HG02885 (cell line): ENCODE measurements around the gene TLK1.
A peak's percentile ranks its signal among the peaks of the same experiment; 100 is the strongest.
"Not testable (repeated sequence)": the region's sequence is repeated elsewhere in the genome, so short reads cannot be mapped to it uniquely, and the experiment has no call there.

Experiments used
- ATAC-seq: cut with Tn5 transposase; IDR thresholded peaks from one replicate; pipeline ENCODE4 v1.9.1; 2021; ENCODE audit warnings: mild to moderate bottlenecking; ENCODE audit not compliant: unreplicated experiment, poor library complexity

TLK1 gene

DNA sequence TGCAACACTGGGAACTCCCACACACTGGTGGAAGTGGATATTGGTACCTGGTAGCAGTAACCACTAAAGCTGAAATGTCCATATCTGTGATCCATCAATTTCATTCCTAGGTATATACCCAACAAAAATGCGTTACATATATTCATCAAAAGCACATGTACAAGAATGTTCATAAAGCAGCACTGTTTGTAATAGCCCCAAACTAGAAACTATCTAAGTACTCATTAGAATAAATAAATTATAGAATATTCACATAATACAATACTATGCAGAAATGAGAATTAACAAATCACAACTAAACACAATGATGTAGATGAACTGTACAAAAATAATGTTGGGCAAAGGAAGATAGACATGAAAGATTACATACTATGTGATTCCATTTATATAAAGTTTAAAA lies 11.1 kb upstream of the TLK1 start:
- no peak for ATAC-seq

DNA sequence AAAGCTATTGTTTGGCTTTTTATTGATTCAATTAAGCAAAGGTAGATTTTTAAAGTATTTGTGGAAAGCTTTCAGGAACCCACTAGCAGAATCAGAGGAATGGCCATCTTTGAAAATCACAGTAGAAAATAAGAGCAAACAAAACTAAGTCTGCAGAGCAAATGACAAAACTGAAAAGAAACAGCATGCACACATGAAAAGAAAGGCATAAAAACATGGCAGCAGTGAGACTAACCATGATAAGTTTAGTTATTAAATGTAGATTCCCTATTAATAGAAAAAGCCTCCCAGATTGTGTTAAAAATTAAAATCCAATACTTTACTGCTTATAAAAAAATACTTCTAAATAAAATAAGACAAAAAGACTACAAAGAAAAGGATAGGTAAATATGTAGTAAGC lies 9.1 kb upstream of the TLK1 start:
- no peak for ATAC-seq

DNA sequence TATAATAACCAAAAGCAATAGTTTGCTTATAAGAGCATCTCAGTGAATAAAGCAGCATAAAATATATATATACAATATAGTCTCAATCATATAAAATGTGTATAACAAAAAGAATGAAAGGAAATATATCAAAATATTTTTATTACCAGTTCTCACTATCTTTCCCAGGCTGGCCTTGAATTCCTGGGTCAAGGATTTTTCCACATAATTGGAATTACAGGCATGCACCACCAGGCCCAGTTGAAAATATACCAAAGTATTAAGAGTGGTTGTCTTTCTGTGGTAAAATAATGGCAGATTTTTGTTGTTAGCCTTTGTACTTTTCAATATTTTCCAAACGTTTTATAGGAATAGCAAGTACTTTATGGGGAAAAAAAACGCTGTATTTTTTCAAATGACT lies 8.6 kb upstream of the TLK1 start:
- ATAC-seq = no peak

DNA sequence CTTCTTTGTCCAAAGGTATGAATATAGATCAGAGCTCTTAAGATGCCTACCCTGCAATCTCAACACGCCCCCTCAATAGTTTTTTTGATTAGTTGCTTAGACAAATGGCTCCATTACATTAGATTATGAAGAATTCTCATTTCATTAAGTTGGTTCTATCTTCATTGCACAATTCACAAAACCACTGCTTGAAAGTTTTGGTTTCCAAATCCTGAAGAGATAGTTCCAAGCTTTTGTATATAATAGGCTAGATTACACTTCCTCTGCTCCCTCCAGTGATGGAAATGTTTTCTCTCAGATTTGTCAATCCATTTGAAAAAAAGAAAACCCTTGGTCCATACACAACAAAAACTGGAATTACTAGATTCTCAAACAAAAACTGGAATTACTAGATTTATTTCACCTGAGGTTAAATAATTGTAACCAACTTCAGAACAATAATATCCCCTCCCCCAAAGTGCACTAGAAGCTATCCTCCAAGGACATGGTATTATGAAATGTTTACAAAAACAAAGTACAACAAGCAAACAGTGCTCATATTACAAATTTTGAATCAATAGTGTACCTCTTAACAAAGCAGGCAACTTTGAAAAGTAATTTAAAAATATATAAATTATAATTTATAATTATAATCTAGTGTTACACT lies 6.8 kb upstream of the TLK1 start:
- ATAC-seq = no peak

DNA sequence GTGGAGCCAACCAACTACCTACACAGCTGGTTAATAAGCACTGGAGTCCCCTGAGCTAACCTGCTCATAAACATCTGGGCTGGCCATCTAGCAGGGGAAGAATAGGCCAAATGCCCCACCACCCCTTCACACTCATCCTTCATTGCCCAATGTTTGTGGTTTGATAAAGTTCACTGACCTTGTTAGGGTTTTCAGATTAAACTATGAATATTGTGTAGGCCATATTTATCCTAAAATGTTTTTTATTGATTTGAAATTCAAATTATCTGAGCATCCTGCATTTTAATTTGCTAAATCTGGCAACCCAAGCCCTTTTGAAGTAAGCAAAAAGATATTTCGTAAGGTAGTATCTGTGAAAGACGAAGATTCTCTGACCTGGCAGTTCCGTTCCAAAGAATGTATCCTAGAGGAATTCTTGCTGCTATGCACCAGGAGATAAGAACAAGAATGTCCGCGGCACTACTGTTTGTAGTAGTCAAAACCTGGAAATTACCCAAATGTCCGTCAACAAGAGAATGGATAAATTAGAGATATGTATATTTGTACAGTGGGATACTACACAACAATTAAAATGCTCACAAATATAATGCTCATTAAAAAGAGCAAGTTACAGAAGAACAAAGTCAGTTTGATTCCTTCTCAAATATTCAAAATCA lies 5.8 kb upstream of the TLK1 start:
- ATAC-seq = no peak

DNA sequence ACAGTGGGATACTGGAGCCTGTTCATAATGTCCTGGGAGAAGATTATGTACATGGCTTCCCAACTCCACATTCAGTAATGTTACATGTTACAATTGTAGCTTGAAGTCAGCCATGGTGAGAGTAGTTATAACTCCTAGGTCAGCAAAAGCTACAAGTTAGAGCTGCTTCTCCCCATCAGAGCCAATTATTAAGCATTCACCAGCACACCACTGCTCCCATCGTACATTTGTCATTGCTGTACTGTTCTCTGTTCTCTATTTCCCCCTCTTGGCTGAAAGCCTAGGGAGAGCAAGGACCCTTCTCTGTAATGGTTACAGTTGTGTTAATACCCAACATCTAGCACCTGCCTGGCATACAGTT lies 5.3 kb upstream of the TLK1 start:
- ATAC-seq = no peak

DNA sequence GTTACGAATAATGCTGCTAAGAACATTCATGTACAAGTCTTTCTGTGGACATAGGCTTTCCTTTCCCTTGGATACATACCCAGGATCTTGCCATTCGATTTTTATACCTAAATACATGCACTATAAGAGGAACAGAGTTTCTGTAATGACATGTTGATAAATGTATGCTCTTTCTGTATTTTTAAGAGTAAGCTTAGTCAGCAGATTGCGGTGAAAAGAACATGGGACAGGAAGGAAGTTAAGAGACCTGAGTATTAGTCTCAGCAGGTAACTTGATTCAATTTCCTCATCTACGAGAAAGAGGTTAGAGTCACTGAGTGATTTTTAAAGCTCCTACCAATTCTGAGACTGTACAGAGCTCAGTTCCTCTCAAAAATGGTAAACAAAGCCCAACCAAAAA lies 2.6 kb upstream of the TLK1 start:
- ATAC-seq = no peak

DNA sequence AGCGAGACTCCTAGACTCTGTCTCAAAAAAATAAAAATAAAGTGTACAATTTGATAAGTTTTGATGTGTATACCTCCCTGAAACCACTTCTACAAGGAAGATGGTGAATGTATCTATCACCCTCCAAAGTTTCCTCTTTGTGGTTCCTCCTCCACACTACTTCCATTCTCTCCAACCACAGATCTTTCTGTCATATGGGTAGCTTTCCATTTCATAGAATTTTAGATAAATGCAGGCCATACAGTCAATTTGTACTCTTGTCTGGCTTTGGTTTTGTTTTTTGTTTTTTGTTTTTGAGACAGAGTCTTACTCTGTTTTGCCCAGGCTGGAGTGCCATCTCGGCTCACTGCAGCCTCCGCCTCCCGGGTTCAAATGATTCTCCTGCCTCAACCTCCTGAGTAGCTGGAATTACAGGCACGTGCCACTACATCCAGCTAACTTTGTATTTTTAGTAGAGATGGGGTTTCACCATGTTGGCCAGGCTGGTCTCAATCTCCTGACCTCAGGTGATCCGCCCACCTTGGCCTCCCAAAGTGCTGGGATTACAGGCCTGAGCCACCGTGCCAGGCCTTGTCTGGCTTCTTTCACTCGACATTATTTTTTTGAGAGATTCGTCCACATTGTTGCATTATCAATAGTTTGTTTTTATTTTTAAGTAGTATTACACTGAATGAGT lies 2.0 kb upstream of the TLK1 start:
- ATAC-seq = not testable (repeated sequence)

DNA sequence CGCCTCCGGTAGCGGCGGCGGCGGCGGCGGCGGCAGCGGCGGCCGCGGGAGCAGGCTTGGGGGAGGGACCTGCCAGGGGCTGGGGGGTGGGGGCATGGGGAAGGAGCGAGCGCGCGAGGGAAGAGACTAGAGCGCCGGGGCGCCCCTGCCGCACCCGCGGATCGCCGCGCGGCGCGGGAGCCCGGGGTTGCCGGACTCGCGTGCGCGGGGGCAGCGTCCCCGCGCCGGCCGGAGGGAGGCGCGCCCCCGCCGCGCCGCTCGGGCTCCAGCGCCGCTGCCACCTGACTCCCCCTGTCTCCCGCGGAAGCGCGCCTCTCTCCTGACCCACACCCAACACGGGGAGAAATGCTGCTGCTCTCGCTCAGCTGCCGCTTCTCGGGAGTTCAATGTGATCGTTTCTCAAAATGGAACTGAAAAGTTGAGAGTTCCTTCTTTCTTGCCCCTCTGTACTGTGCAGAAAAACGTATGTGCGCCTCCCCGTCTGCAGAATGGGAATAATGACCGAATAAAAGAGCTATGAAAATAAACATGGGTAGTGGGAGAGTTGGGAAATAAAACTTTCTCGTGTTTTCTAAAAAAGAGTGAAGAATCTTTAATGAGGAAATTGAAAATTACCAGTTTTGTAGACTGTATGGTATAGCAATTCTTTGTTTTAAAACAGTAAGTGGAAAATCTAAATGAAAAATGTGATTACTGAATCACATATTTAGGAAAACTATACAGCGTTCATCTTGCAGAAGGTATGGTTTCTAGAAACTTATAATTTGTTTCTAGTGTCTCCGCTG lies 455 bp upstream of the TLK1 start:
- ATAC-seq = peak; percentile 64

DNA sequence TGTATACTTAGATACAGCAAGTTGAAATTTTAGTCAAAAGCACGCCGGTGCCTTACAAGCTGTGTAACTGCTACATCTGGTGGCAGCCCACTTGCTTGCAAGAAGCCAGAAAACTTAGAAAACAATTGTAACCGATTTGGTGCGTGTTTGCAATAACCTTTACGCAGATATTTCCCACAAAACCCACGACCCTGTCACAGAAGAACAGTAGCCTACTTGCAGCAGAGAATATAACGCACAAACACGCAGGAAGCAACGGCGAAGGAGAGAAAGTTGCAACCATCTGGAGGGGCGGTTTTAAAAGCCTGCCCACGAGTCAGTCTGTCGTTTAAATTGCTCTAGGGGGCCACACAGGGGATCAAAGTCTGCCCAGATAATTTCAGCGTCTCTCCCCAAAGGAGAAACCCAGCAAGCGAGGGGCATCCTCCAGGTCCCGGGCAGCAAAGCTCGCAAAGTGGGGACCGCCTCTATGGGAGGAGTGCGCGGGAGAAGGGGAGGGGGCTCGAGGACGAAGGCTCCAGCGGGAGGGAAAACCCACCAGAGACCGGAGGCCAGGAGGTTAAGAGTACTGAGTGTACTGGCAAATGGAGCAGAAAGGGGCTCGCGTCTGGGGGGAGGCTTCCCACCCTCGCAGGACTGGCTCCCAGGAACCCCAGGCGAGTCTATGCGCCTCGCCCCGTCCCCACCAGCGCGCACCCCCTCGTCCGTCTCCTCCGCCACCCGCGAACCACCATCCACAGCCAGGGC lies 1.1 kb downstream of the TLK1 start:
- peak; percentile 7 for ATAC-seq

DNA sequence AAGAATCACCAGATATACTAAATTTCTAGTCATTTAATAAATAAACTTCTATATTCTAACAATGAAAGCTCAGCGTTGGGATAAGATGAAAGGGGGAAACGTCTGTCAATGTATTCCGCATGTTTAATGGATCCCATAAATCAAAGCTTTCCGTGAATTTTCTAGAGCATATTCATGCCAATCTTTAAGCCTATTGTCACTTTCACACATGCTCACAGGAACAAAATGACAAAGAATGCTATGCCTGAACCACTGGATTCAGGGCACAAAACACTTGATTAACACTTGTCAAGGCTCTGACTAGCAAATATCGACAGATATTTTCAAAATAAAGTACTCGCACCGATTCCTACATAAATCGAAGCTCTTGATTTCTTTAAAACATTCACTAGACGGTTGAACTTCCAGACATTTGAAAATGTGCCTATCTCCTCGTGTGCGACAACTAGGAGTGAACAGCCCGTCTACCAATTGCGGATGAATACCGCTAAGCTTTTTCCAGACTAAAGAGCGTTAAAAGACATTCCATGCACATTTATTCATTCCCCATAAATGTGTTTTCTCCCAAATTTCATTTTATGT lies 1.8 kb downstream of the TLK1 start:
- ATAC-seq = no peak

DNA sequence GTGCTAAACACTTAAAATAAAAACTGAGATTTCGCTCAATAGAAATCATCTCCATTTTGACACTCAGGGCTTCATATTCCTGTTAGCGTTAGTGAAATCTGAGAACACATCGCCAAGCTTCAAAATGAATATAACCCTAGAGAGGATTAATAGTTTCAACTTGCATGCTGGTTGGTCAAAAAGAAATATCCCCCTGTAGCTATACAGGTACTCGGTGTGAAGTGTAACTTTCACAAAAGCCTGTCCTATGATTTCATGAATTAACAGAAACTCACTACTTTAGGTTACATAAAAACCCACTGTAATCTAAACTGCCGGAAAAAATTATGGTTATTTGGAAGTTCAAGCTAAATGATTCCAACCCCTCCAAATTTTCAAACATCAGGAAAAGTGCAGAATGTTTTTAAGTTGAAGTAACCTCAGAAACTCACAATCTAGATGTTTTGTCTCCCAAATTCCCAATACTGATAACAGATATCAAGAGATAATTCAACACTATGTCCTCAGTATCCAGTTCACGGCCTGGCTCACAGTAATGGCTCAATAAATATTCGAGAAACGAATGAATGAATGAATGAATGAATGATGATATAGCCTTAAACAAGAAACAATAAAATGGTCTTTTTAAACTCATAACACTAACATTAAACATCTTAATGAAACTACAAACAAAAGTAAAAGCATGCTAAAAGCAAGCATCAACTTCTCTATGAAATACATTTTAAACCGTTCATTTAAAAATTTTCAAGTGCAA lies 2.5 kb downstream of the TLK1 start:
- no peak for ATAC-seq

DNA sequence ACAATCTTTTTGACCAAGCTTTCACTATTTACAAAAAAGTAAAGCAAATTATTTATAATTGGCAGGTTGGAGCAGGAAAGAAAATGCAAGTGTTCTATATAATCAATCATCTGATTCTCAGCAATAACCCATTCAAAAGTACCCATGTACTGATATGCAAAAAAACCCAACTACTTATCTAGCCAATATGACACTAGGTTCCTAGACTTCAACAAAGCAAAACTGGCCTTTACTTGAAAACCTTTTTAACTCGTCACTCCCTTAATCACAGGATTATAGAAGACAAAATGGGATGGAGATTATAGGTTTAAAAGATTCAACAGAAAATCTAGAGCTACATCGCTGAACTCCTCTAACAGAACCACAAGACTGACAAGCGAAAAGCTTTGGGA lies 3.6 kb downstream of the TLK1 start:
- no peak for ATAC-seq

DNA sequence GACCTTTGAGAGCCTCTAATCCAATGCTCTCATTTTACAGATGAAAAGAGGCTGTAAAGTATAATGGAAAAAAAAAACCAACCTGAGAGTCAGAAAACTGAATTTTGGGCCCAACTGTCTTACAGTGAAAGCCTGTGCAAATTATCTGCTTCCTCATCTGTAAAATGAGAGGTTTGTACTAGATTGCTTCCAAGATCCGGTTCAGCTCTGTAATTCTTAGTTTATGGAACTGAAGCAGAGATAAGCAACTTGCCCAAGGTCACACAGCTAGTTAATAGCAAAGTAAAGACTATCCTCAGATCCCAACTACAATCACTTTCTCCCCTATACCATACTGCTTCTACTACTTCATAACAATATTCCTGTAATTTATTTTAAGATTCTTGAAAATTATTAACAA lies 6.3 kb downstream of the TLK1 start:
- no peak for ATAC-seq

DNA sequence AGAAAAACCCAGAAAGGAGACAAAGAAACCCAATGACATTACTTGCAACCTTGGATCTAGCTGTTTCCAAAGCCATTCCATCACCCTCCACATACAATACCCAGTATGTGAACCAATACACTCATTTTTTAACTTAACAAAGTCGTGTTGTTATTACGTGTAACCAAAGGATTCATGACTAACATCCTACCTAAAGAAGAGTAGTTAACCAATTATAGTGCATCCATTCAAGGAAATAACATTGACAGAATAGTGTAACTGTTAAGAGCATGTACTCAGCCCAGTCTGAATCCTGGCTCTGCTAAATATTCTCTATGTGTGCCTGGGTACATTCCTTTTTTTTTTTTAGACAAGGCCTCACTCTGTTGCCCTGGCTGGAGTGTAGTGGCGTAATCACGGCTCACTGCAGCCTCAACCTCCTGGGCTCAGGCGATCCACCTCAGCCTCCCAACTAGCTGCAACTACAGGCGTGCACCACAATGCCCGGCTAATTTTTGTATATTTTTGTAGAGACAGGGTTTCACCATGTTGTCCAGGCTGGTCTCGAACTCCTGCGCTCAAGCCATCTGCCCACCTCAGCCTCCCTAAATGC lies 9.9 kb downstream of the TLK1 start:
- ATAC-seq = no peak

DNA sequence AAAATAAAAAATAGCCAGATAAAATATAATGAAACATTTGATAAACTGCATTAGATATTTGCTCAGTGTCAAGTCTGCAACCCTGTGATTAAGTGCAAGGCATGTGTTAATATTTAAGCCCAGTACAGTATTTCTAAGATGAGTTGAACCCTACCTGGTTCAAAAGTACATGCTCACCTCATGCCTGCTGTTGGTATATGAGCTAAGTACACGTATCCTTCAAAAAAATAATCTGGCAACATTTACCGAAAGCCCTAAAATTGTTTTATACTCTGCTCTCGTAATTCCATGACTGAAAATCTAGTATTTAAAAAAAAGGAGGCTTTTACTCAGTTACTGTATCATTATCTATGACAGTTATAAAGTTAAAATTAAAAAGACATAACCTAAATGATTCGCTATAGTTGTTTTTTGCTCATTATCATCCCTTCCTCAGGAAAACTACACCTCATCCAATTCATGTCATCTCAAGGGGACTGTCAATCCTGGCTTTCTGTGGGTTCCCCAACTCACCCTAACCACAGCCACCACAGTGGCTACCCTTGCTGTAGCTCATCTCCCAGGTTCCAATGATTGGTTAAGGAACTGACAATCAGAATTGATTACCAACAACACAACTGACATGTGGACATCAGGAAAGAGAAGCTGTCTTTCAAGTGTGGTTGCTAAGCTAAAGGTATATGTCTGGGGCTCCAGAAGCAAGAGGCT lies 10.6 kb downstream of the TLK1 start:
- no peak for ATAC-seq

DNA sequence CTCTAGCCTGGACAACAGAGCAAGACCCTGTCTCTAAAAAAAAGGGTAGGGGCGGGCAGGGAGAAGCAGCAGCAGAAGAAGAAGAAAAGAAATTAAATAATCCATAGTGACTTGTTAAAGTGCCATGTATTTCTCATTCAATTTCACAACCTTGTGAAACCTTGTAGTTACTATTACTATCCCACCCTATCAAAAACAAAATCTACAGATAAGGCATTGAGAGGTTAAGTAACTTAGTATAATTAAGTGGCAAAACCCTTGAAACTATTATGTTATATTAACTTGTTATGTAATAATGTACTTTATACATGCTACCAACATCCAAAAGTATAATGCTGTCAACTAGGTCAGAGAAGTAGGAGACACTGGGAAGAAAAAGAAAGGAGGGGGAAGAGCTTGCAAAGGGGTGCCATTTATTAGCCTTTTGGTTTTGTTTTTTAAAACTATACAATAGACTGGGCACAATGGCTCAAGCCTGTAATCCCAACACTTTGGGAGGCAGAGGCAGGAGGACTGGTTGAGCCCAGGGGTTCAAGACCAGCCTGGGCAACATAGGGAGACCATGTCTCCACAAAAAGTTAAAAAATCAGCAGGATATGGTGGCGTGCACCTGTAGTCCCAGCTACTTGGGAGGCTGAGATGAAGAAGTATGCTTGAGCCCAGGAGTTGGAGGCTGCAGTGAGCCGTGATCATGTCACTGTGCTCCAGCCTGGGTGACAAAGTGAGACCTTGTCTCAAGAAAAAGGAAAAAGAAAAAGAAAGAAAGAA lies 11.3 kb downstream of the TLK1 start:
- ATAC-seq = no peak

DNA sequence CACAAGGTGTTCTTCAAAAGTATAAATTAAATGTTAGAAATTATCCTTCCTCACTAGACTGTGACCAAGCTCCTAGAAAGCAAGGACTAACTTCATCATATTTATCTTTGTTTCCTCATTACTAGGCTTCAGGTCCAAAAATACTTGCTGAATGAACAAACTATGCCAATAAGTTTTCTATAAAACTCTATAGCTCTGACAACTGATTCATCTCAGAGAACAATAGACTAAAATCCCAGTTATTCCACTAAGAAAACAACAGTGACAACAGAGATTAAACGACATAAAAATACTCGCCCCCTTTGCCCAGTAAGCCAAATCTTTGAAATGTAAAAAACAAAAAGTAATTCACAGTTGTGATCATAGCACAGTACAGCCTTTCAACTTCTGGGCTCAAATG lies 13.6 kb downstream of the TLK1 start:
- ATAC-seq = no peak
